HCT116 (cell line): ENCODE data around the gene ARRDC4. TPM values are rescaled to one million over a fixed set of nuclear protein-coding genes. Genes with fewer than 3 reads are reported as not detected.

Source experiments
- ATAC-seq: fragments of 200-7000 bp; cut with Tn5 transposase; 2 replicates; pipeline ENCODE4 v1.9.1; 2020; ENCODE audit warnings: mild to moderate bottlenecking, moderate library complexity
- BruUV-seq: library from RNA; stranded (reverse); fragments of 400-500 nt; replicated peaks from 2 replicates; lab custom pipeline; 2021; lab: Mats Ljungman, UMichigan
- CTCF ChIA-PET: fragments of 300-600 bp; sonication (Branson Sonifier 250); formaldehyde crosslinking; loops from one replicate; lab custom pipeline; 2021; ENCODE audit warnings: antibody characterized with exemption; lab: Charles Lee
- POLR2A ChIA-PET: fragments of 300-600, 350-600 bp; sonication (Branson Sonifier 250); formaldehyde crosslinking; loops from one replicate; lab custom pipeline; 2021; ENCODE audit warnings: antibody characterized with exemption; lab: Charles Lee
- RAD21 ChIA-PET, 2 experiments: fragments of 300-600 bp; sonication (Branson Sonifier 250); formaldehyde crosslinking; loops; one replicate each; lab custom pipeline; 2023; ENCODE audit warnings: low total read pairs in 2 of 2; ENCODE audit not compliant: uncharacterized antibody in 2 of 2, unreplicated experiment in 2 of 2, low non-redundant PET in 1 of 2; lab: Charles Lee
- DNase-seq: peaks from one replicate; pipeline ENCODE4 v3.0.0-alpha.2; 2010; ENCODE audit warnings: low read depth, low spot score
- H2AFZ ChIP-seq: fragments of 200-600 bp; shearing (Covaris generic), sonication (generic); 2 replicates; pipeline ENCODE4 v1.6.1; 2017; ENCODE audit warnings: low read depth, mixed run types, mixed read lengths, antibody characterized with exemption, low read length; ENCODE audit not compliant: poor library complexity, severe bottlenecking
- H3K27ac ChIP-seq: 2 replicates; pipeline ENCODE4 v1.5.1; 2012; ENCODE audit warnings: low read depth, low read length
- H3K27me3 ChIP-seq: fragments of 200-600 bp; sonication (generic); 2 replicates; pipeline ENCODE4 v1.6.1; 2016; ENCODE audit warnings: mixed run types, low read length, mixed read lengths; ENCODE audit not compliant: insufficient read depth
- H3K36me3 ChIP-seq, 2 experiments: fragments of 200-500 bp in 1 of 2; fragments of 200-600 bp in 1 of 2; sonication (Bioruptor generic) in 1 of 2; sonication (generic) in 1 of 2; 2 replicates each; pipeline versions ENCODE4 v1.5.1 to v1.6.1; 2014 to 2016; ENCODE audit warnings: low read length in 2 of 2, inconsistent platforms in 1 of 2, mixed read lengths in 1 of 2, mixed run types in 1 of 2; ENCODE audit not compliant: insufficient read depth in 2 of 2, control insufficient read depth in 1 of 2
- H3K4me1 ChIP-seq, 2 experiments: fragments of 200-600 bp in 1 of 2; sonication (generic) in 1 of 2; 2 replicates each; pipeline versions ENCODE4 v1.5.1 to v1.6.1; 2012 to 2017; ENCODE audit warnings: low read length in 2 of 2, inconsistent platforms in 1 of 2, mild to moderate bottlenecking in 1 of 2, mixed read lengths in 1 of 2, mixed run types in 1 of 2, moderate library complexity in 1 of 2; ENCODE audit not compliant: insufficient read depth in 2 of 2, control insufficient read depth in 1 of 2
- H3K4me2 ChIP-seq: fragments of 200-600 bp; sonication (generic); 2 replicates; pipeline ENCODE4 v1.6.1; 2017; ENCODE audit warnings: mixed run types, low read length, mixed read lengths
- H3K4me3 ChIP-seq, 2 experiments: fragments of 200-600 bp in 1 of 2; sonication (generic) in 1 of 2; replicated peaks in 1 of 2; 2 replicates each; pipeline ENCODE4 v1.5.1; 2011 to 2016; ENCODE audit warnings: low read length in 2 of 2, control low read depth in 1 of 2, low read depth in 1 of 2, mild to moderate bottlenecking in 1 of 2, mixed read lengths in 1 of 2, mixed run types in 1 of 2
- H3K79me2 ChIP-seq: fragments of 200-600 bp; sonication (generic); 2 replicates; pipeline ENCODE4 v1.6.1; 2017; ENCODE audit warnings: mild to moderate bottlenecking, mixed run types, low read length, moderate library complexity, mixed read lengths; ENCODE audit not compliant: insufficient read depth
- H3K9ac ChIP-seq: fragments of 200-600 bp; sonication (generic); 2 replicates; pipeline ENCODE4 v1.6.1; 2016; ENCODE audit warnings: low read length, mixed read lengths
- H3K9me2 ChIP-seq: fragments of 200-600 bp; sonication (generic), shearing (Covaris generic); 2 replicates; pipeline ENCODE4 v1.6.1; 2017; ENCODE audit warnings: mixed run types, mild to moderate bottlenecking, moderate library complexity; ENCODE audit not compliant: insufficient read depth
- H3K9me3 ChIP-seq, 2 experiments: fragments of 200-500 bp in 1 of 2; fragments of 200-600 bp in 1 of 2; sonication (Bioruptor generic) in 1 of 2; sonication (generic) in 1 of 2; 2 replicates each; pipeline ENCODE4 v1.6.1; 2014 to 2017; ENCODE audit warnings: low read length in 2 of 2, mixed read lengths in 2 of 2, inconsistent platforms in 1 of 2, low read depth in 1 of 2, mild to moderate bottlenecking in 1 of 2, mixed run types in 1 of 2, moderate library complexity in 1 of 2; ENCODE audit not compliant: control insufficient read depth in 1 of 2, insufficient read depth in 1 of 2
- H4K20me1 ChIP-seq: fragments of 200-600 bp; sonication (generic), shearing (Covaris generic); 2 replicates; pipeline ENCODE4 v1.6.1; 2017; ENCODE audit warnings: mixed run types, mild to moderate bottlenecking, moderate library complexity; ENCODE audit not compliant: insufficient read depth
- ATF3 ChIP-seq: IDR thresholded peaks from 2 replicates; pipeline ENCODE4 v1.6.1; 2012
- CBX3 ChIP-seq: IDR thresholded peaks from 2 replicates; pipeline ENCODE4 v1.6.1; 2012; ENCODE audit warnings: low read depth
- ELF1 ChIP-seq: IDR thresholded peaks from 2 replicates; pipeline ENCODE4 v1.6.1; 2012; ENCODE audit warnings: low read depth, borderline replicate concordance
- EZH2phosphoT487 ChIP-seq: fragments of 200-600 bp; IDR thresholded peaks from 2 replicates; pipeline ENCODE4 v1.6.1; 2018; ENCODE audit warnings: antibody characterized with exemption, borderline replicate concordance
- JUND ChIP-seq: IDR thresholded peaks from 2 replicates; pipeline ENCODE4 v1.6.1; 2012
- MAX ChIP-seq: IDR thresholded peaks from 2 replicates; pipeline ENCODE4 v1.6.1; 2012
- POLR2AphosphoS5 ChIP-seq: IDR thresholded peaks from 2 replicates; pipeline ENCODE4 v1.6.1; 2011; ENCODE audit warnings: mild to moderate bottlenecking, low read depth, low read length, moderate library complexity
- RAD21 ChIP-seq: IDR thresholded peaks from 2 replicates; pipeline ENCODE4 v1.6.1; 2012; ENCODE audit warnings: low read depth, mild to moderate bottlenecking
- SIN3A ChIP-seq: IDR thresholded peaks from 2 replicates; pipeline ENCODE4 v1.6.1; 2012; ENCODE audit warnings: low read depth
- SP1 ChIP-seq: IDR thresholded peaks from 2 replicates; pipeline ENCODE4 v1.6.1; 2012; ENCODE audit warnings: low read depth
- SRF ChIP-seq: IDR thresholded peaks from 2 replicates; pipeline ENCODE4 v1.6.1; 2012; ENCODE audit warnings: low read depth
- TCF7L2 ChIP-seq: IDR thresholded peaks from 2 replicates; pipeline ENCODE4 v1.7.0; 2011; ENCODE audit warnings: borderline replicate concordance, inconsistent platforms; ENCODE audit not compliant: insufficient read depth, insufficient read length; ENCODE audit errors: extremely low read depth
- YY1 ChIP-seq: IDR thresholded peaks from 2 replicates; pipeline ENCODE4 v1.6.1; 2011; ENCODE audit warnings: low read length, low read depth, moderate library complexity, mild to moderate bottlenecking; ENCODE audit not compliant: insufficient replicate concordance; ENCODE audit errors: extremely low read depth
- ZFX ChIP-seq: fragments of 450-650 bp; IDR thresholded peaks from 2 replicates; pipeline ENCODE4 v1.6.1; 2017
- intact Hi-C: fragments of 100-400 bp; cut with micrococcal nuclease; formaldehyde crosslinking; loops from 2 replicates; pipeline ENCODE4 v1.10.0; 2022
- total RNA-seq: library from RNA; stranded (reverse); gene quantifications from one replicate; pipeline ENCODE4 v1.2.1, GENCODE V29; 2021; ENCODE audit not compliant: unreplicated experiment

Gene ARRDC4
- total RNA-seq, 1 experiment from 2014 or later: 19.6 TPM

- Histone ChIP-seq H3K27ac (no peak overlapping the region), H3K9me2 (no peaks in the 10 kb centered on the region), H4K20me1 (no peaks in the 10 kb centered on the region), H3K9ac (no peak overlapping the region), H3K4me1 (peaks cover 4 to 9% of the 10 kb centered on the region in 2 experiments; a peak in 3 of 4 replicates), H3K4me3 (no peak overlapping the region), H2AFZ (no peak overlapping the region), H3K9me3 (no peaks in the 10 kb centered on the region), H3K27me3 (0 out of 2 replicates have a peak, but pooled peaks cover 3% of the 10 kb centered on the region), H3K79me2 (no peaks in the 10 kb centered on the region), H3K4me2 (no peak overlapping the region), H3K36me3 (no peaks in the 10 kb centered on the region)
- DNase-seq: no peak
- no peak for ATAC-seq
- TF ChIP-seq CBX3: no peak
- no peak for TF ChIP-seq ATF3
- TF ChIP-seq EZH2phosphoT487: no peak
- TF ChIP-seq SP1: no peak
- no peak for TF ChIP-seq ZFX
- TF ChIP-seq POLR2AphosphoS5: no peak
- TF ChIP-seq MAX: no peak
- no peak for TF ChIP-seq SRF
- no peak for TF ChIP-seq SIN3A
- no peak for TF ChIP-seq ELF1
- TF ChIP-seq YY1: no peak
- TF ChIP-seq RAD21: no peak
- TF ChIP-seq TCF7L2: no peak
- TF ChIP-seq JUND: no peak
- intact Hi-C loops: no loop called here
- ChIA-PET POLR2A (no interaction called here), CTCF (no interaction called here), RAD21 (no interaction called here)
- BruUV-seq: no TSS peak
Observed at GRCh38 chr15:97944724-97945123, 15.8 kb upstream of the ARRDC4 start.
